OCI-LY7 (cell line): ENCODE measurements around the gene ULK4.

Experiments
- EZH2phosphoT487 ChIP-seq: fragments of 200-600 bp; sonication (generic); IDR thresholded peaks from 2 replicates; pipeline ENCODE4 v1.6.1; 2018; ENCODE audit warnings: low read depth, borderline replicate concordance, mild to moderate bottlenecking, mixed run types, antibody characterized with exemption, low read length, moderate library complexity, mixed read lengths
- TF ChIP-seq, protein P1 (sequence below): fragments of 200-600 bp; sonication (generic); conservative IDR thresholded peaks from 2 replicates; pipeline ENCODE4 v1.5.1; 2014; ENCODE audit warnings: mild to moderate bottlenecking, antibody characterized with exemption, low read length, moderate library complexity, mixed read lengths

DNA sequence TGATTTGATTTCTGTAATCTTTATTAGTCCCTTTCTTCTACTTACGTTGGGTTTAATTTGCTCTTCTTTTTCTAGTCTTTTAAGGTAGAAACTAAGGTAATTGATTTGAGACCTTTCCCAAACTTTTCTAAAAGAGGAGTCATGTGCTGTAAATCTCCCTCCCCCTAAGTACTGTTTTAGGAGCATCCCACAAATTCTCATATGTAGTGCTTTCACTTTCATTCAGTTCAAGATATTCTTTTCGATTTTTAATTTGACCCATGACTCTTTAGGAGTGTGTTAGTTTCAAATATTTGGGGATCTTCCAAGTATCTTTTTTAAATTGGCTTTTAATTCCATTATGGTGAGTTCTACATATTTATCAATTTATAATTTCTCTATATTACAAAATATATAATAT, 520.8 kb downstream of the ULK4 start:
- TF ChIP-seq, protein P1, sequence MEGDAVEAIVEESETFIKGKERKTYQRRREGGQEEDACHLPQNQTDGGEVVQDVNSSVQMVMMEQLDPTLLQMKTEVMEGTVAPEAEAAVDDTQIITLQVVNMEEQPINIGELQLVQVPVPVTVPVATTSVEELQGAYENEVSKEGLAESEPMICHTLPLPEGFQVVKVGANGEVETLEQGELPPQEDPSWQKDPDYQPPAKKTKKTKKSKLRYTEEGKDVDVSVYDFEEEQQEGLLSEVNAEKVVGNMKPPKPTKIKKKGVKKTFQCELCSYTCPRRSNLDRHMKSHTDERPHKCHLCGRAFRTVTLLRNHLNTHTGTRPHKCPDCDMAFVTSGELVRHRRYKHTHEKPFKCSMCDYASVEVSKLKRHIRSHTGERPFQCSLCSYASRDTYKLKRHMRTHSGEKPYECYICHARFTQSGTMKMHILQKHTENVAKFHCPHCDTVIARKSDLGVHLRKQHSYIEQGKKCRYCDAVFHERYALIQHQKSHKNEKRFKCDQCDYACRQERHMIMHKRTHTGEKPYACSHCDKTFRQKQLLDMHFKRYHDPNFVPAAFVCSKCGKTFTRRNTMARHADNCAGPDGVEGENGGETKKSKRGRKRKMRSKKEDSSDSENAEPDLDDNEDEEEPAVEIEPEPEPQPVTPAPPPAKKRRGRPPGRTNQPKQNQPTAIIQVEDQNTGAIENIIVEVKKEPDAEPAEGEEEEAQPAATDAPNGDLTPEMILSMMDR, result no peak
- no peak for TF ChIP-seq EZH2phosphoT487
